WTC11 (cell line): ENCODE results near the gene EN2. TPM values are rescaled to one million over a fixed set of nuclear protein-coding genes. Genes with fewer than 3 reads are reported as not detected.

Experiments used
- ATAC-seq: fragments of 200-7000 bp; cut with Tn5 transposase; 2 replicates; pipeline ENCODE4 v1.10.0; 2021; ENCODE audit warnings: mild to moderate bottlenecking, moderate library complexity
- CTCF ChIA-PET: fragments of 300-600 bp; sonication (Branson Sonifier 250); formaldehyde crosslinking; loops from one replicate; lab custom pipeline; 2021; ENCODE audit warnings: antibody characterized with exemption; lab: Charles Lee
- POLR2A ChIA-PET: fragments of 350-600 bp; sonication (Branson Sonifier 250); formaldehyde crosslinking; loops from one replicate; lab custom pipeline; 2021; ENCODE audit warnings: antibody characterized with exemption; lab: Charles Lee
- DNase-seq: peaks from one replicate; pipeline ENCODE4 v3.0.0; 2021; ENCODE audit warnings: low spot score
- H3K27ac Mint-ChIP-seq: 2 replicates; pipeline ENCODE4 v1.8.0; 2021; ENCODE audit warnings: mixed read lengths
- H3K27me3 Mint-ChIP-seq: 2 replicates; pipeline ENCODE4 v1.8.0; 2021; ENCODE audit warnings: low read depth, mild to moderate bottlenecking, moderate library complexity, mixed read lengths
- H3K36me3 Mint-ChIP-seq: 2 replicates; pipeline ENCODE4 v1.8.0; 2021; ENCODE audit warnings: mixed read lengths
- H3K4me1 Mint-ChIP-seq: 2 replicates; pipeline ENCODE4 v1.8.0; 2022; ENCODE audit warnings: mixed read lengths
- H3K4me3 Mint-ChIP-seq: 2 replicates; pipeline ENCODE4 v1.8.0; 2021; ENCODE audit warnings: mild to moderate bottlenecking, moderate library complexity, mixed read lengths
- H3K9me3 Mint-ChIP-seq: 2 replicates; pipeline ENCODE4 v1.8.0; 2021; ENCODE audit warnings: mixed read lengths
- CREB1 ChIP-seq: sonication (generic); formaldehyde crosslinking; IDR thresholded peaks from 2 replicates; pipeline ENCODE4 v1.8.0; 2023; ENCODE audit warnings: mild to moderate bottlenecking, missing genetic modification reagents
- CTCF ChIP-seq: fragments of 200-600 bp; IDR thresholded peaks from 2 replicates; pipeline ENCODE4 v1.8.0; 2022; ENCODE audit warnings: antibody characterized with exemption
- ELF4 ChIP-seq: sonication (generic); formaldehyde crosslinking; IDR thresholded peaks from 2 replicates; pipeline ENCODE4 v1.8.1; 2022; ENCODE audit warnings: low read depth, mild to moderate bottlenecking, moderate library complexity, missing genetic modification reagents
- ESRRA ChIP-seq: sonication (generic); formaldehyde crosslinking; IDR thresholded peaks from 2 replicates; pipeline ENCODE4 v1.8.1; 2022; ENCODE audit warnings: mild to moderate bottlenecking, missing genetic modification reagents, borderline replicate concordance
- JAZF1 ChIP-seq: fragments of 250-450 bp; sonication (Bioruptor Pico); IDR thresholded peaks from 2 replicates; pipeline ENCODE4 v1.9.0; 2021; ENCODE audit warnings: moderate library complexity, mild to moderate bottlenecking, inconsistent platforms
- NFATC4 ChIP-seq: fragments of 250-450 bp; sonication (Bioruptor Pico); IDR thresholded peaks from 2 replicates; pipeline ENCODE4 v1.9.0; 2021; ENCODE audit warnings: mild to moderate bottlenecking
- OVOL2 ChIP-seq: fragments of 250-450 bp; sonication (Bioruptor Pico); IDR thresholded peaks from 2 replicates; pipeline ENCODE4 v1.9.0; 2021; ENCODE audit warnings: mild to moderate bottlenecking, borderline replicate concordance
- RORB ChIP-seq: fragments of 250-450 bp; sonication (Bioruptor Pico); IDR thresholded peaks from 2 replicates; pipeline ENCODE4 v1.9.0; 2021; ENCODE audit warnings: mild to moderate bottlenecking
- ZNF121 ChIP-seq: sonication (generic); formaldehyde crosslinking; IDR thresholded peaks from 2 replicates; pipeline ENCODE4 v1.8.0; 2023; ENCODE audit warnings: missing genetic modification reagents
- ZNF416 ChIP-seq: fragments of 250-450 bp; sonication (Bioruptor Pico); IDR thresholded peaks from 2 replicates; pipeline ENCODE4 v1.9.0; 2021; ENCODE audit warnings: mild to moderate bottlenecking, inconsistent platforms
- ZNF423 ChIP-seq: fragments of 250-450 bp; sonication (Bioruptor Pico); IDR thresholded peaks from 2 replicates; pipeline ENCODE4 v2.1.2; 2022; ENCODE audit warnings: mild to moderate bottlenecking, moderate library complexity
- total RNA-seq: library from RNA; stranded (reverse); gene quantifications from 3 replicates; pipeline ENCODE4 v1.2.3, GENCODE V29; 2021
- TF ChIP-seq, protein P1 (sequence below): sonication (generic); formaldehyde crosslinking; conservative IDR thresholded peaks from 2 replicates; pipeline ENCODE4 v1.8.1; 2023; ENCODE audit warnings: mild to moderate bottlenecking, low read depth, missing genetic modification reagents, moderate library complexity
- TF ChIP-seq, protein P2 (sequence below): sonication (generic); formaldehyde crosslinking; IDR thresholded peaks from 2 replicates; pipeline ENCODE4 v1.8.1; 2022; ENCODE audit warnings: low read depth, mild to moderate bottlenecking, moderate library complexity, missing genetic modification reagents, borderline replicate concordance
- TF ChIP-seq, protein P3 (sequence below): fragments of 250-450 bp; sonication (Bioruptor Pico); IDR thresholded peaks from 2 replicates; pipeline ENCODE4 v1.8.0; 2021; ENCODE audit warnings: mild to moderate bottlenecking
- TF ChIP-seq, protein P4 (sequence below): fragments of 250-450 bp; sonication (Bioruptor Pico); IDR thresholded peaks from 2 replicates; pipeline ENCODE4 v1.9.0; 2021; ENCODE audit warnings: mild to moderate bottlenecking, borderline replicate concordance

EN2 gene
- total RNA-seq, 1 experiment from 2014 or later, result not detected

- Mint-ChIP-seq H3K4me1 (peaks cover 41% of the 10 kb centered on the region), H3K4me3 (peak overlapping the region; percentile 83), H3K27me3 (peaks cover 81% of the 10 kb centered on the region)
These were observed 33.0 kb downstream of the EN2 start for GRCh38 chr7:155490697-155491628.

More at GRCh38 chr7:155490697-155491628, 33.0 kb downstream of the EN2 start:
- Mint-ChIP-seq H3K9me3 (no peaks in the 10 kb centered on the region), H3K36me3 (no peaks in the 10 kb centered on the region), H3K27ac (peak overlapping the region; percentile 36)
- TF ChIP-seq, protein P1, sequence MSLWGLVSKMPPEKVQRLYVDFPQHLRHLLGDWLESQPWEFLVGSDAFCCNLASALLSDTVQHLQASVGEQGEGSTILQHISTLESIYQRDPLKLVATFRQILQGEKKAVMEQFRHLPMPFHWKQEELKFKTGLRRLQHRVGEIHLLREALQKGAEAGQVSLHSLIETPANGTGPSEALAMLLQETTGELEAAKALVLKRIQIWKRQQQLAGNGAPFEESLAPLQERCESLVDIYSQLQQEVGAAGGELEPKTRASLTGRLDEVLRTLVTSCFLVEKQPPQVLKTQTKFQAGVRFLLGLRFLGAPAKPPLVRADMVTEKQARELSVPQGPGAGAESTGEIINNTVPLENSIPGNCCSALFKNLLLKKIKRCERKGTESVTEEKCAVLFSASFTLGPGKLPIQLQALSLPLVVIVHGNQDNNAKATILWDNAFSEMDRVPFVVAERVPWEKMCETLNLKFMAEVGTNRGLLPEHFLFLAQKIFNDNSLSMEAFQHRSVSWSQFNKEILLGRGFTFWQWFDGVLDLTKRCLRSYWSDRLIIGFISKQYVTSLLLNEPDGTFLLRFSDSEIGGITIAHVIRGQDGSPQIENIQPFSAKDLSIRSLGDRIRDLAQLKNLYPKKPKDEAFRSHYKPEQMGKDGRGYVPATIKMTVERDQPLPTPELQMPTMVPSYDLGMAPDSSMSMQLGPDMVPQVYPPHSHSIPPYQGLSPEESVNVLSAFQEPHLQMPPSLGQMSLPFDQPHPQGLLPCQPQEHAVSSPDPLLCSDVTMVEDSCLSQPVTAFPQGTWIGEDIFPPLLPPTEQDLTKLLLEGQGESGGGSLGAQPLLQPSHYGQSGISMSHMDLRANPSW (CRISPR knock-in tag), result no peak
- TF ChIP-seq ZNF423 (CRISPR knock-in tag) (no peak), CREB1 (no peak), ELF4 (CRISPR knock-in tag) (no peak), ZNF416 (CRISPR knock-in tag) (no peak), RORB (CRISPR knock-in tag) (no peak), ESRRA (no peak), OVOL2 (CRISPR knock-in tag) (no peak), CTCF (no peak), JAZF1 (no peak), NFATC4 (CRISPR knock-in tag) (no peak), ZNF121 (CRISPR knock-in tag) (no peak)
- TF ChIP-seq, protein P2, sequence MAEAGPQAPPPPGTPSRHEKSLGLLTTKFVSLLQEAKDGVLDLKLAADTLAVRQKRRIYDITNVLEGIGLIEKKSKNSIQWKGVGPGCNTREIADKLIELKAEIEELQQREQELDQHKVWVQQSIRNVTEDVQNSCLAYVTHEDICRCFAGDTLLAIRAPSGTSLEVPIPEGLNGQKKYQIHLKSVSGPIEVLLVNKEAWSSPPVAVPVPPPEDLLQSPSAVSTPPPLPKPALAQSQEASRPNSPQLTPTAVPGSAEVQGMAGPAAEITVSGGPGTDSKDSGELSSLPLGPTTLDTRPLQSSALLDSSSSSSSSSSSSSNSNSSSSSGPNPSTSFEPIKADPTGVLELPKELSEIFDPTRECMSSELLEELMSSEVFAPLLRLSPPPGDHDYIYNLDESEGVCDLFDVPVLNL (CRISPR knock-in tag), result no peak
- TF ChIP-seq, protein P3, sequence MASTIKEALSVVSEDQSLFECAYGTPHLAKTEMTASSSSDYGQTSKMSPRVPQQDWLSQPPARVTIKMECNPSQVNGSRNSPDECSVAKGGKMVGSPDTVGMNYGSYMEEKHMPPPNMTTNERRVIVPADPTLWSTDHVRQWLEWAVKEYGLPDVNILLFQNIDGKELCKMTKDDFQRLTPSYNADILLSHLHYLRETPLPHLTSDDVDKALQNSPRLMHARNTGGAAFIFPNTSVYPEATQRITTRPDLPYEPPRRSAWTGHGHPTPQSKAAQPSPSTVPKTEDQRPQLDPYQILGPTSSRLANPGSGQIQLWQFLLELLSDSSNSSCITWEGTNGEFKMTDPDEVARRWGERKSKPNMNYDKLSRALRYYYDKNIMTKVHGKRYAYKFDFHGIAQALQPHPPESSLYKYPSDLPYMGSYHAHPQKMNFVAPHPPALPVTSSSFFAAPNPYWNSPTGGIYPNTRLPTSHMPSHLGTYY (CRISPR knock-in tag), result no peak
- TF ChIP-seq, protein P4, sequence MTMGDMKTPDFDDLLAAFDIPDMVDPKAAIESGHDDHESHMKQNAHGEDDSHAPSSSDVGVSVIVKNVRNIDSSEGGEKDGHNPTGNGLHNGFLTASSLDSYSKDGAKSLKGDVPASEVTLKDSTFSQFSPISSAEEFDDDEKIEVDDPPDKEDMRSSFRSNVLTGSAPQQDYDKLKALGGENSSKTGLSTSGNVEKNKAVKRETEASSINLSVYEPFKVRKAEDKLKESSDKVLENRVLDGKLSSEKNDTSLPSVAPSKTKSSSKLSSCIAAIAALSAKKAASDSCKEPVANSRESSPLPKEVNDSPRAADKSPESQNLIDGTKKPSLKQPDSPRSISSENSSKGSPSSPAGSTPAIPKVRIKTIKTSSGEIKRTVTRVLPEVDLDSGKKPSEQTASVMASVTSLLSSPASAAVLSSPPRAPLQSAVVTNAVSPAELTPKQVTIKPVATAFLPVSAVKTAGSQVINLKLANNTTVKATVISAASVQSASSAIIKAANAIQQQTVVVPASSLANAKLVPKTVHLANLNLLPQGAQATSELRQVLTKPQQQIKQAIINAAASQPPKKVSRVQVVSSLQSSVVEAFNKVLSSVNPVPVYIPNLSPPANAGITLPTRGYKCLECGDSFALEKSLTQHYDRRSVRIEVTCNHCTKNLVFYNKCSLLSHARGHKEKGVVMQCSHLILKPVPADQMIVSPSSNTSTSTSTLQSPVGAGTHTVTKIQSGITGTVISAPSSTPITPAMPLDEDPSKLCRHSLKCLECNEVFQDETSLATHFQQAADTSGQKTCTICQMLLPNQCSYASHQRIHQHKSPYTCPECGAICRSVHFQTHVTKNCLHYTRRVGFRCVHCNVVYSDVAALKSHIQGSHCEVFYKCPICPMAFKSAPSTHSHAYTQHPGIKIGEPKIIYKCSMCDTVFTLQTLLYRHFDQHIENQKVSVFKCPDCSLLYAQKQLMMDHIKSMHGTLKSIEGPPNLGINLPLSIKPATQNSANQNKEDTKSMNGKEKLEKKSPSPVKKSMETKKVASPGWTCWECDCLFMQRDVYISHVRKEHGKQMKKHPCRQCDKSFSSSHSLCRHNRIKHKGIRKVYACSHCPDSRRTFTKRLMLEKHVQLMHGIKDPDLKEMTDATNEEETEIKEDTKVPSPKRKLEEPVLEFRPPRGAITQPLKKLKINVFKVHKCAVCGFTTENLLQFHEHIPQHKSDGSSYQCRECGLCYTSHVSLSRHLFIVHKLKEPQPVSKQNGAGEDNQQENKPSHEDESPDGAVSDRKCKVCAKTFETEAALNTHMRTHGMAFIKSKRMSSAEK (CRISPR knock-in tag), result no peak
- POLR2A ChIA-PET, result interaction anchor here (0.7 kb wide), 1 partner anchor 429 kb away, joined by 4 read pairs; no protein-coding TSS in a partner anchor
- CTCF ChIA-PET, result interaction anchor here (0.7 to 1.0 kb wide), 2 partner anchors 18 to 460 kb away, joined by 3 to 4 read pairs; no protein-coding TSS in a partner anchor
- DNase-seq, result peak; percentile 81
- ATAC-seq, result peak; percentile 88
